ENCODE measurements around the gene COL27A1. TPM values are rescaled to one million over a fixed set of nuclear protein-coding genes. Genes with fewer than 3 reads are reported as not detected.

COL27A1 gene
- total and polyA plus RNA-seq, 9 of the 15 experiments (the other 6 are each of a cell fraction or from before 2014, with no cell fraction given) = 0.07 TPM; not detected in 8

GRCh38 chr9:114309096-114309495, 153.8 kb downstream of the COL27A1 start:
- in situ Hi-C loops (cut with MboI) = no loop called here
- Histone ChIP-seq H3K27me3 (ENCODE audit: control insufficient read depth in 2 of 2, insufficient read depth in 2 of 2, low read length in 2 of 2) (peaks cover 20 to 64% of the 10 kb centered on the region in 2 experiments), H3K36me3 (ENCODE audit: control insufficient read depth, insufficient read depth, low read length) (no peaks in the 10 kb centered on the region), H3K79me2 (ENCODE audit: control insufficient read depth, insufficient read depth, low read length) (no peaks in the 10 kb centered on the region), H3K4me3 (no peak overlapping the region), H3K9ac (ENCODE audit: insufficient read depth in 1 of 2, low read depth in 2 of 2, low read length in 2 of 2) (no peak overlapping the region; a peak in 1 of 4 replicates), H3K9me1 (ENCODE audit: control insufficient read depth, insufficient read depth, low read length) (no peaks in the 10 kb centered on the region), H4K20me1 (replicated peaks; ENCODE audit: control insufficient read depth, insufficient read depth, low read length) (peaks cover 3% of the 10 kb centered on the region), H3K4me2 (ENCODE audit: insufficient read depth, low read length) (no peak overlapping the region), H3K27ac (ENCODE audit: extremely low read depth, low read depth, low read length) (no peak overlapping the region), H3K4me1 (replicated peaks in 1 of 2; ENCODE audit: control insufficient read depth in 2 of 2, insufficient read depth in 2 of 2, low read length in 2 of 2) (no peaks in the 10 kb centered on the region), H3K9me3 (replicated peaks; ENCODE audit: control insufficient read depth, insufficient read depth, low read depth, low read length) (no peaks in the 10 kb centered on the region), H2AFZ (ENCODE audit: low read depth, low read length) (no peak overlapping the region)
- ChIA-PET CTCF (ENCODE audit: low intra/inter-chr PET ratio) (interaction anchor here (0.6 kb wide), 1 partner anchor 852 kb away, joined by 5 read pairs; no protein-coding TSS in a partner anchor), POLR2A (interaction anchor here (0.7 kb wide), 1 partner anchor 596 kb away, joined by 3 read pairs; no protein-coding TSS in a partner anchor)
- ATAC-seq (no peak), FAIRE-seq (no peak), DNase-seq (ENCODE audit: extremely low read depth in 1 of 4, low spot score in 3 of 4) (no peak)
- 3% methylated on average over 13 of the region's 13 CpGs for WGBS (ENCODE audit: insufficient coverage, low coverage, missing lambda C conversion rate)
- no peak for TF ChIP-seq ZBTB12 (CRISPR knock-in tag; IDR thresholded peaks at IDR 0.05)
- peak; percentile 17 for TF ChIP-seq RBM25 (IDR thresholded peaks at IDR 0.05; ENCODE audit: low read depth, low read length, severe bottlenecking)
- intact Hi-C loops (cut with micrococcal nuclease) = no loop called here
- BruUV-seq (replicated peaks) = no TSS peak

Measured in K562 (cell line).